IPS-15b (cell line): ENCODE data around the gene BATF.
"Not testable (repeated sequence)": the region's sequence is repeated elsewhere in the genome, so short reads cannot be mapped to it uniquely, and the experiment has no call there.

Experiments used
- H3K27me3 ChIP-seq: one replicate; pipeline ENCODE4 v1.6.1; 2013; ENCODE audit warnings: low read length; ENCODE audit not compliant: control insufficient read depth, insufficient read depth
- H3K36me3 ChIP-seq: one replicate; pipeline ENCODE4 v1.6.1; 2013; ENCODE audit warnings: low read length; ENCODE audit not compliant: control insufficient read depth, insufficient read depth
- H3K4me1 ChIP-seq: one replicate; pipeline ENCODE4 v1.6.1; 2013; ENCODE audit warnings: mild to moderate bottlenecking, low read length; ENCODE audit not compliant: control insufficient read depth, insufficient read depth
- H3K4me3 ChIP-seq: one replicate; pipeline ENCODE4 v1.5.1; 2013; ENCODE audit warnings: low read depth, low read length
- H3K9ac ChIP-seq: one replicate; pipeline ENCODE4 v1.6.1; 2013; ENCODE audit warnings: low read depth, mild to moderate bottlenecking, low read length
- H3K9me3 ChIP-seq: one replicate; pipeline ENCODE4 v1.6.1; 2013; ENCODE audit warnings: mild to moderate bottlenecking, low read length; ENCODE audit not compliant: control insufficient read depth, insufficient read depth

The BATF gene, protein sequence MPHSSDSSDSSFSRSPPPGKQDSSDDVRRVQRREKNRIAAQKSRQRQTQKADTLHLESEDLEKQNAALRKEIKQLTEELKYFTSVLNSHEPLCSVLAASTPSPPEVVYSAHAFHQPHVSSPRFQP

DNA sequence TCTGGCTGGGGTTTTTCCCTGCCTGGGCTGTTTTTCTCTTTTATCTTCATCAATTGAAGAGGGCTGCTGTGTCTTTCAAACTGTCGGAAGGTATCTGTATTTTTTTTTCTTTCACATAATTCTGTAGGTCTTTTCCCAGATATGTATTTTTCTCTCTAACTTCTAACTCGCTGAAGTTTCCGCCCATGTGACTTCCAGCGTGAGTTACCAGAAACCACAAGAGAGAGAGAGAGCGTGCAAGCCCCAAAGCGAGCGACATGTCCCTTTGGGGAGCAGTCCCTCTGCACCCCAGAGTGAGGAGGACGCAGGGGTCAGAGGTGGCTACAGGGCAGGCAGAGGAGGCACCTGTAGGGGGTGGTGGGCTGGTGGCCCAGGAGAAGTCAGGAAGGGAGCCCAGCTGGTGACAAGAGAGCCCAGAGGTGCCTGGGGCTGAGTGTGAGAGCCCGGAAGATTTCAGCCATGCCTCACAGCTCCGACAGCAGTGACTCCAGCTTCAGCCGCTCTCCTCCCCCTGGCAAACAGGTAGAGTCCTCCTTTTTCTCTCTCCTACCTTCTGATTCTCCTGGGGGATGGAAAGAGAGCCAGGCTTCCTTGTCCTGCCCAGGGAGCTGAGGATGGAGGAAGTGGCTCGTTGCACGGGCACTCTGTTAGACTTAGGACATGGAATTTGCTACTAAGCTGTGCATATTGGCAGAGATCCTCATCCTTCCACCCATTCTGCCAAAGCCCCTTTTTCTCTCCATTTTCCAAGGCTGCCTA, at the start of gene BATF:
Gene BATF, plus strand, starts transcription at position 246 of the 759 bp plus-strand sequence. Its CDS starts 214 bp downstream, at position 460.
- H3K9me3 ChIP-seq, result no peaks in the 10 kb centered on the region
- no peaks in the 10 kb centered on the region for H3K36me3 ChIP-seq
- no peaks in the 10 kb centered on the region for H3K4me1 ChIP-seq
- no peaks in the 10 kb centered on the region for H3K27me3 ChIP-seq
- no peak within 1 kb of the TSS for H3K4me3 ChIP-seq
- no peak within 1 kb of the TSS for H3K9ac ChIP-seq

DNA sequence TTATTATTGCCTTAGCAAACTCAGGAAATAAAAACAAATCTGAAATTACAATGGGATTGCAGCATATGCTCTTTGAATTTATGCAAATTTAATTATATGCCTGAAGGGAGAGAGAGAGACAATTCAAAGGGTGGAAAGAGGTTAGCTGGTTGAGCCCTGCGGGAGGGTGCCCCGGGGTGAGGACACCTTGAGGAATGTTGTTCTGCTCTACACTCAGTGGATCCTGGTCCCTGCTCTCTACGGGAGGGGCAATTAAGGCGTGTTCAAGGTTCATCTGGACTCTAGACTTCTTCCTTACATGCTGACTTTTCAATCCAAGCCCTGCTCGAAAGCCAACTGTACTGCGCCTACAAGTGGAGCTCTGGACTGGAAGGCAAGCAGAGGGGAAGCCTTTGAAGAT, 48.1 kb upstream of the BATF start:
- H3K9me3 ChIP-seq, H3K27me3 ChIP-seq, H3K4me3 ChIP-seq, H3K4me1 ChIP-seq, H3K9ac ChIP-seq: not testable (repeated sequence)
- H3K36me3 ChIP-seq, result peaks cover 10% of the 10 kb centered on the region

DNA sequence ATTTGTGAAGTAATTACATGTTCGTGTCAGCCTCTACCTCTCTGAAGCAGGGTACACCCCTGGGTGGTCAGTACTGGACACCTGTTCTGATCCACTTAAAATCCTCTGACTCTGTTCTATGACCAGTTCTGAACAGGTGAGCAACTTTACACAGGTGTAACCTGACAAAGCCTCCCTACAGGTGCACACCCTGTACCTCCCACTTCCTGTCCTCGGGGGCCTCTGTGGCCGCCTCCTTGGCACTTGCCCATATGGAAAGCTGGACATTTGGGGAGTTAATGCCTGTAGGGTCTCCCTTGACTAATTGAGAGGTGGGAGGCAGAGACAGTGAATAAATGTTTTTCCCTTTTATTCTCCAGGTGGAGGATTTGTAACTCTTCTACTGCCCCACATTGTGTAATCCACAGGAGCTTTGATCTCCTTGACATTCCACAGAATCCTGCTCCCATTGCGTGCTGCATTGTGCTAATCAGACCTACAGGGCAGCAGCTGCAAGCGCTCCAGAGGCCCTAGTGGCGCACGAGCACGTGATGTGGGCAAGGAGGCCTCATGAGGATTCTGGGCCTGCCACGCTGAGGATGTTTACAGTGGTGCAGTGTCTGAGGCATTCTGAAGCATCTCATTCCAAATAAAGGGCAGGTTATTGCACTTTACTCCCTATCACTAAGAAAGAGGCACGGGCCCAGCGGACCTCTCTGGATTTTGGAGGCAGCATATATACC, 45.8 kb upstream of the BATF start:
- Histone ChIP-seq H3K4me3 (no peak overlapping the region), H3K36me3 (no peaks in the 10 kb centered on the region), H3K27me3 (no peaks in the 10 kb centered on the region), H3K9ac (peak overlapping the region; percentile 47), H3K4me1 (peaks cover 6% of the 10 kb centered on the region), H3K9me3 (no peaks in the 10 kb centered on the region)

DNA sequence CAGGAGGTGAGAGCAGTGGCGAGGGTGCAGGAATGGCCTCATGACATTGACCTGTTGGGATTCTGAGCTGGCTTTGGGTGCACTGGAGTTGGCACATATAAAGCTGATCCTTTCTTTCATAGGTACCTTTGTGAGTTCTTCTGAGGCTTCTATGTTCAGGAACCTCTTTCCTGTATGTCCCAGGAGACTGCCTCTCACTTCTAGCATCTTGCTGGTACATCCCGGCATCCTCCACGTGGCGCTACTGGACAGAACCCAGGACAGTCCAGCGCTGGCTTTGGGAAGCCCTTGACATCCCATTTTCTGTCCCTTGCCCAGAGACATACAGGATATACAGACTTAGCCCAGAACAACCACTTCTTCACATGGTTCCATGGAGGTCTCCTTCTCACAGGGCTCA, 44.4 kb upstream of the BATF start:
- Histone ChIP-seq H3K27me3 (no peaks in the 10 kb centered on the region), H3K4me1 (peaks cover 6% of the 10 kb centered on the region), H3K4me3 (no peak overlapping the region), H3K36me3 (no peaks in the 10 kb centered on the region), H3K9me3 (no peaks in the 10 kb centered on the region), H3K9ac (no peak overlapping the region)

DNA sequence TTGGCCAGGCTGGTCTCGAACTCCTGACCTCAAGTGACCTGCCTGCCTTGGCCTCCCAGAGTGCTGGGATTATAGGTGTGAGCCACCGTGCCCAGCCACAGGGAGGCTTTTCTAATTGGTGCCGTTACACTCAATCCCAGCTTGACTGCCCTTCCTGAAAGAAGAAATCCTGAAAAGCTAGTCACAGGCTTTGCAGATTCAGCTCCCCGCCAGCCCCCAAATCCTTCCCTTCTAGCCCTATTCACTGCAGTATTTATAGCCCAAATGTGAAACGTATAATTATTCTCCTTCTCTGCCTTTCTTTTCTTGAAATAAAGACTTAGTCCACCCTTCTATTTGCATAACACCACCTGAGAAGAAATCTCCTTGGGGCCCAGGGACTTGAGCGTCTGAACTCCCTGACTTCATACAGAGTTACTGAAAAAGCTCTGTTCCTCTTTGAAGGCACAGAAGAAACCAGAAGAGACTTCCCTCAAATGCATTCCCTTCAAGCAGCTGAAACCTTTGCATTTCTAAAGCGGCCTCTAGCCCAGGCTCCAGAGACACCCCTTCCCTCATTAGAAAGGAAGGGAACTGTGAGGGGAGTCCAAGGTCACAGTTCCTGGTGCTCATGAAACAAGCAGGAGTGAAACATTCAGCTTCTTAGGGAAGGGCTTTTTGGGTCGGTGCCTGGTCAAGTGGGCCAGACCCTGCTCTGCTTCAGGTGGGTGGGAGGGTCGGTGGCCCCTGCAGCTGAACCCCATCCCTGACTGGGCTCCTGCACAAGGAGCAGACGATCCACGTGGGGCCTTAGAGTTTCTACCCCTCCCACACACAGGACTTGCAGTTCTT, 42.3 kb upstream of the BATF start:
- Histone ChIP-seq H3K9ac (no peak overlapping the region), H3K36me3 (no peaks in the 10 kb centered on the region), H3K27me3 (no peaks in the 10 kb centered on the region), H3K4me1 (peaks cover 4% of the 10 kb centered on the region), H3K4me3 (no peak overlapping the region), H3K9me3 (no peaks in the 10 kb centered on the region)

DNA sequence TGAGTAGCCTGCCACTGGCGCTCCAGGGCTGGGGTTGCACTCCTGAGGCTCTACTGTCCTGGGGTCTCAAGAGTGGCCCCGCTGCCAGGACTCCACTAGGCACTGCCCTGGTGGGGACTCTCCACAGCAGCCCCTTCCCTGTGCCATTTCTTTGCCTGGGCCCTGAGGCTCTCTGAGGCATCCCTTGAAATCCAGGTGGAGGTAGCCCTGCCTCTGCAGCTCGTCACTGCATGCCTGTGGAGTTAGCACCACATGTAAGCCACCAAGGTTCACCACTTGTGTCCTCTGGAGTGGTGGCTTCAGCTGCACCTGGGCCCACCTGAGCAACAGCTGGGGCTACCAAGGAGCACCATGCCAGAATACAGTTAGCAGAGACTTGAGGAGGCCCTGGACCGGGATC, 39.9 kb upstream of the BATF start:
- Histone ChIP-seq H3K4me1 (peaks cover 4% of the 10 kb centered on the region), H3K9me3 (no peaks in the 10 kb centered on the region), H3K4me3 (no peak overlapping the region), H3K27me3 (no peaks in the 10 kb centered on the region), H3K9ac (no peak overlapping the region), H3K36me3 (no peaks in the 10 kb centered on the region)

DNA sequence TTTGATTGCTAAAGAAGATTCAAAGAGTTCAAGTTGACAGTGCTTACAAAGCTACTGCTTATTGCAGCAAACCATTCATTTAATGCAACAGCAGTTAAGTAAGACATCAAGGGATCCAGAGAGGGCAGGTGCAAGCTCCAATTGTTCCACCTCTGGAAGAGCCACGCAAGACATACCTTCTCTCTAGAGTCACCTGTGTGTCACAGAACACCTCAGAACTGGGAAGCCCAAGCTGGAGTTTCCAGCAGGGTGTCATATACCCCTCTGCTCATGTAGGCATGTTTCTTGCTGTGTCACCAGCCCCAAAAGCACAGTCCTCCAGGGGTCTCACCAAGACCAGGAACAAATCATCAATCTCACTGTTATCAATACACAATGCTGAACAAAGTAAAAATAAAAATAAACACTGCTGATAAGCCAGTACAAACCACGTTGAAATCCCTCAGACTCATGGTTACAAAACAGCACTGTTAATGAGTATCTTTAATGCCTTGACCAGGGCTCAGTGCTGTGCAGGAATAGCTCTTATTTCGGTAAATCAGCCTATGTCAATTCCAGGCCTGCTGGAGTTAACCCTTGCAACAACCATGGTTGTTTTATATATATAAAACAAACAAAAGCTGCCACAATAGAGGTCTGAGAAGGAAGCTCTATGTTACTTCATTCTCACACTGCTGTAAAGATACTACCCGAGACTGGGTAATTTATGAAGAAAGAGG, 37.4 kb upstream of the BATF start:
- Histone ChIP-seq H3K27me3 (no peaks in the 10 kb centered on the region), H3K9me3 (no peaks in the 10 kb centered on the region), H3K4me3 (no peak overlapping the region), H3K36me3 (no peaks in the 10 kb centered on the region), H3K9ac (no peak overlapping the region), H3K4me1 (peaks cover 4% of the 10 kb centered on the region)

DNA sequence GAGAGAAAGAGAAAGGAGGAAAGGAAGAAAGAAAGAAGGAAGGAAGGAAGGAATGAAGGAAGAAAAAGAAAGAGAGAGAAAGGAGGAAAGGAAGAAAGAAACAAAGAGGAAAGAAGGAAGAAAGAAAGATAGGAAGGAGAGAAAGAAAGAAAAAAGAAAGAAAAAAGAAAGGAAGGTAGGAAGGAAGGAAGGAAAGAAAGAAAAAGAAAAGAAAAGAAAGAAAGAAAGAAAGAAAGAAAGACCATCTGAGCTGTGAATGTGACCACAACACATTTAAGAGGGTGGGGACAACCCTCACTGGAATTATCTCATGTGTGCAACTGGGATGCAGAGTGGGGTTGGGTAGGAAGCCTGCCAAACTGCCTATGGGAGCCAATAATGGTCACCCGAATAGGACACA, 36.0 kb upstream of the BATF start:
- H3K36me3 ChIP-seq, result no peaks in the 10 kb centered on the region
- H3K4me1 ChIP-seq, result no peaks in the 10 kb centered on the region
- H3K27me3 ChIP-seq, result no peaks in the 10 kb centered on the region
- no peak overlapping the region for H3K9ac ChIP-seq
- H3K4me3 ChIP-seq, result no peak overlapping the region
- no peaks in the 10 kb centered on the region for H3K9me3 ChIP-seq

DNA sequence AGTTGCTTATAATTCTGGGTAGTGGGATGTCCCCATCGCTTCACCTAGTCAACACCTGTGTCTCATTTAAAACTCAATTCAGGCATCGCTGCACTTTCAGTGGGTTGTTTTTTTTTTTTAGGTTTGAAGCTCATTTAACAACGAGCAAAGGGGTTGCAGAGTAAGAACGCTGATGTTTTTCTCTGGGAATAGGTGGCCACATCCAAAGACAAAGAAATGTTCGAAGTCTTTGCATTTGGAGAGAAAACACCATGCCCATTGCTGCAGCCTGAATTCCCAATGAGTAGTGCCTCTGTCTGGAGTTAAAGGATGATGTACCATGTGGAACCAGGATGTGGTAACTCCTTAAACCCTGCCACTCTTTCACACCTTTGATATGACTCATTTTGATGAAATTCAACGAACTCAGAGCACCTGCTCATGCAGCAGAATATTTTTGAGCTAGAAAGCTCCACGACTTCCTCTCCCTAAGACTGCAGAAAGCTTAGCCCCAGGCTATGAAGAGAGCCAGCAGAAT, 35.1 kb upstream of the BATF start:
- Histone ChIP-seq H3K4me1 (no peaks in the 10 kb centered on the region), H3K9me3 (no peaks in the 10 kb centered on the region), H3K27me3 (no peaks in the 10 kb centered on the region), H3K4me3 (no peak overlapping the region), H3K9ac (no peak overlapping the region), H3K36me3 (no peaks in the 10 kb centered on the region)

DNA sequence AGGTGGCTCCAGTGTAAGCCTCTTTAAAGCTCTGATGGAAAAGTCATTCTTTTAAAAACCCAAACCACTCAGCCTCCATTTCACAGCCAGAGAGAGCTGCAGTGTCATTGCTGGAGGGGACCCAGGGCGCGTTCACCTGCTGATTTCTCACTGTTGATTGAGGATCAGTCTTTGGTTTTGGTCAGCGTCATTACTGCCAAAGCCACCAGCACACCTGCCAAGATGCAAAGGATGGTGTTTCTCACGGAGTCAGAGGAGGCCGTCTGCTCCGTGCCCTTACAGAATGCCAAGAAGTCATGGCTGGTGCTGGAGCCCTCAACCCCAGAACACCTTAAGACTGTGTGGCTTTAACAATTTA, 32.8 kb upstream of the BATF start:
- H3K9me3 ChIP-seq, result no peaks in the 10 kb centered on the region
- no peak overlapping the region for H3K9ac ChIP-seq
- H3K27me3 ChIP-seq, result no peaks in the 10 kb centered on the region
- no peak overlapping the region for H3K4me3 ChIP-seq
- no peaks in the 10 kb centered on the region for H3K4me1 ChIP-seq
- no peaks in the 10 kb centered on the region for H3K36me3 ChIP-seq

DNA sequence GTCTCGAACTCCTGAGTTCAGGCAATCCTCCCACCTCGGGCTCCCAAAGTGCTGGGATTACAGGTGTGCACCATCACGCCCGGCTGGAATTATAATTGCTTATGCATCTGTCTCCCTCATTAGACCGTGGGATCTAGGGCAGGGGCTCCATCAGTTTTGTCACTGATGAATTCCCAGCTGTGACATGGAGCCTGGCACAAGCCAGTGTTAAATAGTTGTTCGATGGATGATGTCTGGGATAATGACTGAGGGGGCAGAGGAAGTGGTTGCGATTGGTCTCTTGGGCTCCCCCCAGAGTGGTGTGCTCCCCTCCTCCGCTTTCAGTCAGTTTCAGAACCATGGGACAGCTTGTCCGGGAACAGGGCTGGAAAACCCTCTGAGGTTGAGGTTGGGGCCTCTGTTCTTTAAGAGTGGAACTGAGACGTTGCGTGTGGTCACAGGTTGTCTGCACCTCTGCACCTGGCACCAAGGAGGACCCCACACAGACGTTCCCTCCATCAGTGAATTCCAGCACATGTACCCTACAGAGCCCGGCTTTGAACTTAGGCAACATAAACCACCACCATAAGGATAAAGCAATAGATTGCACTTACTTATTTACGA, 30.8 kb upstream of the BATF start:
- Histone ChIP-seq H3K4me1 (no peaks in the 10 kb centered on the region), H3K36me3 (no peaks in the 10 kb centered on the region), H3K27me3 (no peaks in the 10 kb centered on the region), H3K9me3 (no peaks in the 10 kb centered on the region), H3K4me3 (no peak overlapping the region), H3K9ac (no peak overlapping the region)
